IPS-NIHi7 (cell line): ENCODE results near the gene AKAP12.
A peak's percentile ranks its signal among the peaks of the same experiment; 100 is the strongest.
"Not testable (repeated sequence)": the region's sequence is repeated elsewhere in the genome, so short reads cannot be mapped to it uniquely, and the experiment has no call there.

Experiments used
- DNase-seq: peaks from one replicate; pipeline ENCODE4 v3.0.0; 2012; ENCODE audit warnings: mixed read lengths; ENCODE audit errors: extremely low spot score

Gene AKAP12

DNA sequence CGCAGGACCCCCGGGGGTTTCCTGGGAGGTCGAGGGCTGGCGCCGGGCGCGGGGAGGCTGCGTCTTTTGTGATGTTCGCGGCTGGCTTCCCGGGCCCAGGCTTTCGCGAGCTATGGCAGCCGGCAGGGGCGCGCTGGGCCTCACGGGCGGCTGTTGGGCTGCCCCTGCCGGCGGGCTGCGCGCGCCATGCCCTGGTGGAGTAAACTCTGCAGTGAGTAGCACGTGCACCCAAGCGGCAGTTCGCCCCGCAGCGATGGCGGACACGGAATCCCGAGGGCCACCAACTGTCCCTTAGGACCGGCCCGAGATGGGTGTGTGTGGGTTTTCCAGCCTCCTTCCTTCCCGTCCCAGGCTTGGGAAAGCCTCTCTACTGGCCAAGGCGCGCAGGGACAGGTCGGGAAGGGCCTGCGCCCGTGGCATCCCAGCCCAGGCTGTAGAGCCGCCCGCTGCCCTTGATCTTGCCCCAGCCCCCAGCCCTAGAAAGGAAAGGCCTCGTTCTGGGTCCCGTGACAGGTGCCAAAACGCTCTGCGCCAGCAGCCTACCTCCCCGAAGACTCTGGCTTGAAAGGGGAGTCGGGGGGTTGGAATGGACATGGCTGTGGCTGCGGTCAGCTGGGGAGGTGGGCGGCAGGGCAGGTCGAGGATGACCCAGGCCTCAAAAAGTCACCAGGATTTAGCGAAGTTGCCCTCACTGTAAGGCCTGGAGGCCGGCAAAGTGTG is 101.9 kb downstream of the AKAP12 start:
- DNase-seq = no peak

DNA sequence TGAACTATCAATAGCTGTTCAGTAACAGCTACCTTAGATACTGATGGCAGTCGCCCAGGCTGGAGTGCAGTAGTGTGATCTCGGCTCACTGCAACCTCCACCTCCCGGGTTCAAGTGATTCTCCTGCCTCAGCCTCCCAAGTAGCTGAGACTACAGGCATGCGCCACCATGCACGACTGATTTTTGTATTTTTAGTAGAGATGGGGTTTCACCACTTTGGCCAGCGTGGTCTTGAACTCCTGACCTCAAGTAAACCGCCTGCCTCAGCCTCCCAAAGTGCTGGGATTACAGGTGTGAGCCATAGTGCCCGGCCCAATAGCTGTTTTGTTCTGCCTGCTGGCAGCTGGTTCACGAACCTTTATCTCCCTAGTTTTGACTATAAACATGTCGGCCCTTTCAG is 103.0 kb downstream of the AKAP12 start:
- not testable (repeated sequence) for DNase-seq

DNA sequence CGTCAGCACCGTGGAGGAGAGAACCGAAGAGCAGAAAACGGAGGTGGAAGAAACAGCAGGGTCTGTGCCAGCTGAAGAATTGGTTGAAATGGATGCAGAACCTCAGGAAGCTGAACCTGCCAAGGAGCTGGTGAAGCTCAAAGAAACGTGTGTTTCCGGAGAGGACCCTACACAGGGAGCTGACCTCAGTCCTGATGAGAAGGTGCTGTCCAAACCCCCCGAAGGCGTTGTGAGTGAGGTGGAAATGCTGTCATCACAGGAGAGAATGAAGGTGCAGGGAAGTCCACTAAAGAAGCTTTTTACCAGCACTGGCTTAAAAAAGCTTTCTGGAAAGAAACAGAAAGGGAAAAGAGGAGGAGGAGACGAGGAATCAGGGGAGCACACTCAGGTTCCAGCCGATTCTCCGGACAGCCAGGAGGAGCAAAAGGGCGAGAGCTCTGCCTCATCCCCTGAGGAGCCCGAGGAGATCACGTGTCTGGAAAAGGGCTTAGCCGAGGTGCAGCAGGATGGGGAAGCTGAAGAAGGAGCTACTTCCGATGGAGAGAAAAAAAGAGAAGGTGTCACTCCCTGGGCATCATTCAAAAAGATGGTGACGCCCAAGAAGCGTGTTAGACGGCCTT is 110.0 kb downstream of the AKAP12 start:
- DNase-seq = no peak

DNA sequence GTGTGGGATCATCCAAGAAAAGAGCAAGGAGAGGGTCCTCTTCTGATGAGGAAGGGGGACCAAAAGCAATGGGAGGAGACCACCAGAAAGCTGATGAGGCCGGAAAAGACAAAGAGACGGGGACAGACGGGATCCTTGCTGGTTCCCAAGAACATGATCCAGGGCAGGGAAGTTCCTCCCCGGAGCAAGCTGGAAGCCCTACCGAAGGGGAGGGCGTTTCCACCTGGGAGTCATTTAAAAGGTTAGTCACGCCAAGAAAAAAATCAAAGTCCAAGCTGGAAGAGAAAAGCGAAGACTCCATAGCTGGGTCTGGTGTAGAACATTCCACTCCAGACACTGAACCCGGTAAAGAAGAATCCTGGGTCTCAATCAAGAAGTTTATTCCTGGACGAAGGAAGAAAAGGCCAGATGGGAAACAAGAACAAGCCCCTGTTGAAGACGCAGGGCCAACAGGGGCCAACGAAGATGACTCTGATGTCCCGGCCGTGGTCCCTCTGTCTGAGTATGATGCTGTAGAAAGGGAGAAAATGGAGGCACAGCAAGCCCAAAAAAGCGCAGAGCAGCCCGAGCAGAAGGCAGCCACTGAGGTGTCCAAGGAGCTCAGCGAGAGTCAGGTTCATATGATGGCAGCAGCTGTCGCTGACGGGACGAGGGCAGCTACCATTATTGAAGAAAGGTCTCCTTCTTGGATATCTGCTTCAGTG is 110.8 kb downstream of the AKAP12 start:
- DNase-seq = no peak

DNA sequence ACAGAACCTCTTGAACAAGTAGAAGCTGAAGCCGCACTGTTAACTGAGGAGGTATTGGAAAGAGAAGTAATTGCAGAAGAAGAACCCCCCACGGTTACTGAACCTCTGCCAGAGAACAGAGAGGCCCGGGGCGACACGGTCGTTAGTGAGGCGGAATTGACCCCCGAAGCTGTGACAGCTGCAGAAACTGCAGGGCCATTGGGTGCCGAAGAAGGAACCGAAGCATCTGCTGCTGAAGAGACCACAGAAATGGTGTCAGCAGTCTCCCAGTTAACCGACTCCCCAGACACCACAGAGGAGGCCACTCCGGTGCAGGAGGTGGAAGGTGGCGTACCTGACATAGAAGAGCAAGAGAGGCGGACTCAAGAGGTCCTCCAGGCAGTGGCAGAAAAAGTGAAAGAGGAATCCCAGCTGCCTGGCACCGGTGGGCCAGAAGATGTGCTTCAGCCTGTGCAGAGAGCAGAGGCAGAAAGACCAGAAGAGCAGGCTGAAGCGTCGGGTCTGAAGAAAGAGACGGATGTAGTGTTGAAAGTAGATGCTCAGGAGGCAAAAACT is 111.5 kb downstream of the AKAP12 start:
- DNase-seq = no peak

DNA sequence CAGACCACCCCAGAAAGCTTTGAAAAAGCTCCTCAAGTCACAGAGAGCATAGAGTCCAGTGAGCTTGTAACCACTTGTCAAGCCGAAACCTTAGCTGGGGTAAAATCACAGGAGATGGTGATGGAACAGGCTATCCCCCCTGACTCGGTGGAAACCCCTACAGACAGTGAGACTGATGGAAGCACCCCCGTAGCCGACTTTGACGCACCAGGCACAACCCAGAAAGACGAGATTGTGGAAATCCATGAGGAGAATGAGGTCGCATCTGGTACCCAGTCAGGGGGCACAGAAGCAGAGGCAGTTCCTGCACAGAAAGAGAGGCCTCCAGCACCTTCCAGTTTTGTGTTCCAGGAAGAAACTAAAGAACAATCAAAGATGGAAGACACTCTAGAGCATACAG is 112.0 kb downstream of the AKAP12 start:
- DNase-seq = no peak

DNA sequence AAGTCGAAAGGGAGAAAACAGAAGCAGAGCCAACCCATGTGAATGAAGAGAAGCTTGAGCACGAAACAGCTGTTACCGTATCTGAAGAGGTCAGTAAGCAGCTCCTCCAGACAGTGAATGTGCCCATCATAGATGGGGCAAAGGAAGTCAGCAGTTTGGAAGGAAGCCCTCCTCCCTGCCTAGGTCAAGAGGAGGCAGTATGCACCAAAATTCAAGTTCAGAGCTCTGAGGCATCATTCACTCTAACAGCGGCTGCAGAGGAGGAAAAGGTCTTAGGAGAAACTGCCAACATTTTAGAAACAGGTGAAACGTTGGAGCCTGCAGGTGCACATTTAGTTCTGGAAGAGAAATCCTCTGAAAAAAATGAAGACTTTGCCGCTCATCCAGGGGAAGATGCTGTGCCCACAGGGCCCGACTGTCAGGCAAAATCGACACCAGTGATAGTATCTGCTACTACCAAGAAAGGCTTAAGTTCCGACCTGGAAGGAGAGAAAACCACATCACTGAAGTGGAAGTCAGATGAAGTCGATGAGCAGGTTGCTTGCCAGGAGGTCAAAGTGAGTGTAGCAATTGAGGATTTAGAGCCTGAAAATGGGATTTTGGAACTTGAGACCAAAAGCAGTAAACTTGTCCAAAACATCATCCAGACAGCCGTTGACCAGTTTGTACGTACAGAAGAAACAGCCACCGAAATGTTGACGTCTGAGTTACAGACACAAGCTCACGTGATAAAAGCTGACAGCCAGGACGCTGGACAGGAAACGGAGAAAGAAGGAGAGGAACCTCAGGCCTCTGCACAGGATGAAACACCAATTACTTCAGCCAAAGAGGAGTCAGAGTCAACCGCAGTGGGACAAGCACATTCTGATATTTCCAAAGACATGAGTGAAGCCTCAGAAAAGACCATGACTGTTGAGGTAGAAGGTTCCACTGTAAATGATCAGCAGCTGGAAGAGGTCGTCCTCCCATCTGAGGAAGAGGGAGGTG is 112.9 kb downstream of the AKAP12 start:
- DNase-seq = no peak

DNA sequence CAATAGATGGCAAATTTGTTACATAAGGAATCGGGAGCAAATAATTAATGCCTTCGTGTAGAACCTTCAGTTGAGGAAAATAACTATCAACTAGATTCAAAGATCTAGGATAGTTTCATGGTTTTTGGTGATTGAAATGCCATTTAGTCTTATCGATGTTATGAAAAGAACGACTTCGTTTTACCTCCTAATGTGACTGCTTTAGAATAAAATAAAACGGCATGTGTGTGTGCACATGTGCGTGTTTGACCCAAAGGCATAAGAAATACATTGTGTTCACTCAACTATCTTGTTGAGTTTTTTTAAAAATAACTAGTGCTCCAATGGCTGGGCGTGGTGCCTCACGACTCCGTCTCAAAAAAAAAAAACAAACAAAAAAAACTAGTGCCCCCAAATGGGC is 114.0 kb downstream of the AKAP12 start:
- DNase-seq = no peak

DNA sequence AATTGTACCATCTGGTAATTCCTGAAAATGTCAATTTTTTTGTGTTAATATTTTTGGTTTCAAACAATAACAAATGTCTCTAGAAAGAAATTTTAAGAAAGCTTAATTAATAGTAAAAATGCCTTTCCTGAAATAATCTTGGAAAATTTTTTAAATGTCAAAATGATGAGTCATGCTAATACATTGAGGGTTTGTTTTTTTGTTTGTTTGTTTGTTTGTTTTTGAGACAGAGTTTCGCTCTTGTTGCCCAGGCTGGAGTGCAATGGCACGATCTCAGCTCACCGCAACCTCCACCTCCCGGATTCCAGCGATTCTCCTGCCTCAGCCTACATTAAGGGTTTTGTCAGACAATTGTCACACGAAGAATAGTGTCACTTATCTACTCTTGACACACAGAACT is 117.2 kb downstream of the AKAP12 start:
- DNase-seq = not testable (repeated sequence)

DNA sequence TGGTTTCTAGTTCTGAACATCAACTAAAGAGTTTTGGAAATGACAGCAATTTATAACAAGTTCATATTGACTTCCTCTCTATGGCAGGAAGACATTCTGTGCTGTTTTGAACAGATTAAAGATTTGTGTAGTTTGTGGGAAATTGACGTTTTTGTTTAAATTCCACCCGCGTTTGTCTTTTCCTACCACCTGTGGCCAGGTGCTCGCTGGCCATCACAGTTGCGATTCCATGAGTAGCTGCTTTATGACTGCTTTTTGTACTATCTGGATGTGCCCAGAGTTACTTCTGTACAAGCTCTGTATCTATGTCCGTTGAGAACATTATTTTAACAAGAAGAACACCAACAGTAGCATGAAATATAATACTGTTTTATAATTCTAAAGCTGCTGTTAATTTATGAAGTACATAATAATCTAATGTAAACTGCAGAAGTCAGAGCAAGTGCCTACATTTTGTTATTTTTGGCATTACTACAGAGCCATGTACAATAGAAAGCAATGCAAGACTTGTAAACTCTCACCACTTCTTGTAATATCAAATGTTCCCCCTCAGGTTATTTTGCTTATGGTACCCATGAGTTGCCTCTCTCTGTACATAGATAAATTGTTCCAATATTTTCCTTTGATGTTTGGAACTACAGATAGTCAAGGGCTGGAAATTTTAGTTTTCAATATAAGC is 118.1 kb downstream of the AKAP12 start:
- DNase-seq = no peak

DNA sequence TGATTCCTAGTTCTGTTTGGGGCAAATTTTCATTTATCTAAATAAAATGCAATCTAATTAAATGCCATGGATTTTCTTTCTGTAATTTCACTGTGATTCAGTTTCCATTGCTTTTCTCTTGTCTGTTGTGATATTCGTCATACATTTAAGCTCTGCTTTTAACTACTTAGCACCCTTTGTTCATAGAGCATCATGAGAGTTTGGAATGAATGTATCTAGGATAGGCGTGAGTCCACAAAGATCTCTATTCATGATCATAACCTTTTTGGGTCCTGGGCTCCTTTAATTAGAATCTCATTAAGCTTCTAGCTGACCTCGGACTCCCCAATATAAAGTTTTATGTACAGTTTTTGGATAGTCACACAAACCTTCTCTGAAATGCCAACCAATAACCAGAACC is 118.7 kb downstream of the AKAP12 start:
- no peak for DNase-seq

DNA sequence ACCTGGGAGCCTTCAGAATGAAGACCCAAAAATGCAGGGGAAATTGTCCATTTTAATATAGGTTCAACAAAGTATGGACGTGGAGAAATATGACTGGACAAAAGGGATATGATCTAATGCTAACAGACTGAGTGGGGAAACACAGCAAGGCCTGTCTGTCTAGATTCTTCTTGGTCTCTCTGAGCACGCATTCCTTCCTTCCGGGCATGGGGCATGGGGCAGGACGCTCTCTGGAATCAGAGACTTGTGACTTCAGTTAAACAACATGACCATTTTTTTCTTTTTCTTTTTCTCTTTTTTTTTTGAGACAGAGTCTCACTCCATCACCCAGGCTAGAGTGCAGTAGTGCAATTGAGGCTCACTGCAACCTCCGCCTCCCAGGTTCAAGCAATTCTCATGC is 119.7 kb downstream of the AKAP12 start:
- no peak for DNase-seq

DNA sequence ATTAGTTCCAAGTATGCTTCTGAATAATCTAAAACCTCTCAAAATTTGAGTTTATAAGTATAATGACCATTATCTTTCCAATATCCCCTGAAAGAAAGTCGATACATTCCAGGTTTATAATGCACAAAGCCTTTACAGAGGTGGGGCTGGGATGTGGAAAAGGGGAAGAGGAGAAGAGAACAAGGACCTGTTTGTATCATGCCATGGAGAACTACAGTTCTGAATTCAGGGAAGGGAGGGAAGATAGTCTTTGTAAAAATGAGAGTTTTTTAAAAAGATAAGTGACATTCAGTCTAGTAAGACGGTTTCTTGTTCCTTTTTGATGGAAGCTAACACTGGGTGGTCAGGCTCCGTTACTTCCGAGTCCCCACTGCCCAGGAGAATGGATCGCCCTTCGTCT is 125.5 kb downstream of the AKAP12 start:
- DNase-seq = no peak

DNA sequence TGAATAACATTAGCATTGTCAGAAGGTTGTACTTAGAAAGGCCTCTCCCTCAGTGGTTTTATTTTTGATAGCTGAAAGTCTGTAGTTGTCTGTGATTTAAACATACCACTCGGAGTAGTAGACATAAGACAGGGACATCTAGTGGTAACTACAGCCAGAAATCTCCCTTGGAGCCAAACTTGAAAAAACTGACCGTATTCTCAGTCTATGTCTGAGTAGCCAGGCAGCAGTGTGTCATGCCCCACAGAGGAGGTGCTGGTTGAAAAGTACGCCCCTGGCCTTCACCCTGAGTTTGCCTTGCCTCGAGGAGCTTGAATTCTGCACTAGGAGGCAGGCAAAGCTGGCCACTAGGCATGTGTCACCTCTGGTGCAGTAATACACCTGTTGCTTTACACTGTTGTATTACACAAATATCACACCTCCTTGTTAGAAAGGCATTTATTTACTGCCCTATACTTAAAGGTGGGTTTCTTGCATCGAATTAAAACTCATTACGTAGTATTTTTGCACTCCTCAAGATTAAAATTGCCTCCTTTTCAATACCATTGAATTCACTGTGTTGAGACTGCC is 130.8 kb downstream of the AKAP12 start:
- no peak for DNase-seq

DNA sequence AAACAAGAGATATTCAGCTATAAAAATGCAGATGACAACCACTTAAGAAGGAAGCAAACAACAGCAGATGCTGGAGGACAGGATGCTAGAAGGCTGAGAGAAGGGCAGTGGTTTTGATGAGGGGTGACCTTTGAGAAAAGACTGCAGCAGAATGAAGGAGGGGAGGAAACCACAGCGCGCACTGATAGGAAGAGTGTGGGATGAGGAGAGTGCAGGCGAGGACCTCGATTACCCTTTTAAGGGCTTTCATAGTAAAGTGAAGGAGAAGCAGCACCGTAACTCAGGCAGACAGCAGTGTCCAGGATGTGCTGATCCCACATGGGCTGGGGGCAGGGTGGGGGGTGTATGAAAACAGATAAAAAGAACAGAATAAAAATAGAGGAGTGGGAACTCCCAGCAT is 132.4 kb downstream of the AKAP12 start:
- no peak for DNase-seq

DNA sequence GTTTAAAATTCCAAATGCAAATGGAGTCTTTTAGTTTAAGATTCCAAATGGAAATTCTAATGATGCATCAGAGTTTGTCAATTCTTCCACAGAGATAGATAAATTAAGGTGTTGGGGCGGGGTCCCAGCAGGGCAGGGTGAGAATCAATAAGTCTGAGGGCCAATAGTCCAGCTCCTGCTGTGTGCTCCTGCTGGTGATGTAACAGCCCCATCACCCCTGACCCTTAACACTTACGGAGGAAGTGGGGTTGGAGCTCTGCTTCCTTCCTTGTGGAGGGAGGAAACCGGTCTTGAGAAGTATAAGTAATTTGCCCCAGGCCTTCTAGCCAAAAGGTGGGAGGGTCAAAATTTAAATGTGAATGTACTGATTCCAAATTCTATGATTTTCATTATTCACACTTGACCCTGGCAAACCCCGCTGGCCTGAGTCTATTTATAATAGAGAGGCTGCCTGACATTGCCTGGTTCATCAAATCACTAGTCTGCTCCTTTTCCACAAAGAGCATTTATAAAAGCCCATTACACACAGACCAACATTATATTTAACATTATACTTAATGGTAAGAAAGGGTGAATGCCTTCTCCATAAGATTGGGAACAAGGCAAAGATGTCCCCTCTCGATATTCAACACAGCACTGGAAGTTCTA is 134.4 kb downstream of the AKAP12 start:
- DNase-seq = peak; percentile 27

DNA sequence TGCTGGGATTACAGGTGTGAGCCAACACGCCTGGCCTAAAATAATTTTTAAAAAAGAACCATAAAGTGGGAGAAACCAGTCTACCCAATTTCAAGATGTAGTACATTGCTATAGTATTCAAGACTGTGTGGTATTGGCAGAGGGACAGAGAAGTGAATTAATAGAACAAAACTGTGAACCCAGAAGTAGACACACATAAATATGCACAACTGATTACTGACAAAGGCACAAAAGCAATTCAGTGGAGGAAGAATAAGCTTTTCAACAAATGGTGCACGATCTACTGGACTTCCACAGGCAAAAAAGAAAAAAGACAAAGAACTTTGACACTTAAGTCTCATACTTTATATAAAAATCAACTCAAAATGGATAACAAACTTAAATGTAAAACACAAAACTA is 136.1 kb downstream of the AKAP12 start:
- no peak for DNase-seq

DNA sequence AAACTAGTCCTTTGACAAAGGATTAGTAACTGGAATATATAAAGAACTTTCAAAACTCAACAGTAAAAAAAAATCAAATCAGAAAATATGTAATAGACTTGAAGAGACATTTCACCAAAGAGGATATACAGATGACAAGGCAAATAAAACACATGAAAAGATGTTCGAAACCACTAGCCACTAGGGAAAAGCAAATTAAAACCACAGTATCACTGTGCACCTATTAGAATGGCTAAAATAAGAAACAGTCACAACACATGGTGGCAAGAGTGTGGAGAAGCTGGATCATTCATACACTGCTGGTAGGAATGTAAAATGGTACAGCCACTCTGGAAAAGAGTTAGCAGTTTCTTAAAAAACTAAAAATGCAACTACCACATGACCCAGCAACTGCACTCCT is 136.7 kb downstream of the AKAP12 start:
- DNase-seq = no peak

DNA sequence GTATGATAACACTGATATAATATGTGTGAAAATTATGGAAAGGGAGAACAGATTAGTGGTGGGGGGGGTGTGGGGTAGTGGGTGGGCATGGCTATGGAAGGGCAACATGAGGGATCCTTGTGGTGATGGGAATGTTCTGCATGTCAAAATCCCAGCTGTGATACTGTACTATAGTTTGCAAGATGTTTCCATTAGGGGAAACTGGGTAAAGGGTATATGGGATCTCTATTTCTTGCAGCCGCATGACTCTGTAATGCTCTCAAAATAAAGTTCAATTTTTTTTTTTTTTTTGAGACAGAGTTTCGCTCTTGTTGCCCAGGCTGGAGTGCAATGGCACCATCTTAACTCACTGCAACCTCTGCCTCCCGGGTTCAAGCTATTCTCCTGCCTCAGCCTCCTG is 137.3 kb downstream of the AKAP12 start:
- DNase-seq = no peak
